MM.1S (cell line): ENCODE measurements around the gene UBQLN1.

ENCODE experiments used
- DNase-seq: peaks from one replicate; pipeline ENCODE4 v3.0.0-alpha.2; 2015
- H2AFZ ChIP-seq: fragments of 300-600 bp; sonication (generic); 2 replicates; pipeline ENCODE4 v1.6.0; 2016; ENCODE audit warnings: antibody characterized with exemption, low read length
- H3F3A ChIP-seq: fragments of 300-600 bp; sonication (generic); 2 replicates; pipeline ENCODE4 v1.6.1; 2016; ENCODE audit warnings: mild to moderate bottlenecking, antibody characterized with exemption, low read length, moderate library complexity, mixed read lengths; ENCODE audit not compliant: insufficient read depth
- H3K27ac ChIP-seq: fragments of 300-600 bp; sonication (generic); 2 replicates; pipeline ENCODE4 v1.5.1; 2016; ENCODE audit warnings: mild to moderate bottlenecking, low read length
- H3K27me3 ChIP-seq: fragments of 300-600 bp; sonication (generic); replicated peaks from 2 replicates; pipeline ENCODE4 v1.6.0; 2016; ENCODE audit warnings: low read length; ENCODE audit not compliant: insufficient read depth
- H3K36me3 ChIP-seq: fragments of 300-600 bp; sonication (generic); replicated peaks from 2 replicates; pipeline ENCODE4 v1.6.1; 2016; ENCODE audit warnings: mild to moderate bottlenecking, low read length, mixed read lengths; ENCODE audit not compliant: insufficient read depth
- H3K4me1 ChIP-seq: fragments of 300-600 bp; sonication (generic); 2 replicates; pipeline ENCODE4 v1.6.1; 2016; ENCODE audit warnings: low read length, mixed read lengths
- H3K4me2 ChIP-seq: fragments of 300-600 bp; sonication (generic); 2 replicates; pipeline ENCODE4 v1.6.0; 2016; ENCODE audit warnings: low read depth, low read length
- H3K4me3 ChIP-seq: fragments of 300-600 bp; sonication (generic); 2 replicates; pipeline ENCODE4 v1.5.1; 2016; ENCODE audit warnings: low read length, mixed read lengths
- H3K79me2 ChIP-seq: fragments of 300-600 bp; sonication (generic); 2 replicates; pipeline ENCODE4 v1.6.1; 2016; ENCODE audit warnings: mixed run types, low read length, mixed read lengths
- H3K9ac ChIP-seq: fragments of 300-600 bp; sonication (generic); 2 replicates; pipeline ENCODE4 v1.6.1; 2016; ENCODE audit warnings: low read length, mixed read lengths
- H3K9me2 ChIP-seq: fragments of 300-600 bp; sonication (generic); replicated peaks from 2 replicates; pipeline ENCODE4 v1.6.1; 2016; ENCODE audit warnings: mild to moderate bottlenecking, low read length, mixed read lengths; ENCODE audit not compliant: insufficient read depth
- H3K9me3 ChIP-seq: fragments of 300-600 bp; sonication (generic); replicated peaks from 2 replicates; pipeline ENCODE4 v1.6.1; 2016; ENCODE audit warnings: mild to moderate bottlenecking, low read length, mixed read lengths; ENCODE audit not compliant: insufficient read depth
- H4K20me1 ChIP-seq: fragments of 300-600 bp; sonication (generic); 2 replicates; pipeline ENCODE4 v1.6.1; 2016; ENCODE audit warnings: mild to moderate bottlenecking, low read length, moderate library complexity, mixed read lengths; ENCODE audit not compliant: insufficient read depth
- EZH2 ChIP-seq: fragments of 300-600 bp; sonication (generic); optimal IDR thresholded peaks from 2 replicates; pipeline ENCODE3; 2017; ENCODE audit warnings: low read depth, mild to moderate bottlenecking, antibody characterized with exemption, low read length, mixed read lengths
- EZH2phosphoT487 ChIP-seq: fragments of 300-600 bp; sonication (generic); IDR thresholded peaks from 2 replicates; pipeline ENCODE4 v1.6.1; 2018; ENCODE audit warnings: antibody characterized with exemption, low read length
- TF ChIP-seq, protein P1 (sequence below): fragments of 300-600 bp; sonication (generic); IDR thresholded peaks from 2 replicates; pipeline ENCODE4 v1.5.1; 2016; ENCODE audit warnings: antibody characterized with exemption, low read length, mixed read lengths

UBQLN1 gene

GRCh38 chr9:83707768-83708514, at the start of gene UBQLN1:
TSS of gene UBQLN1 (minus strand) at chr9:83707958. CDS start at chr9:83707679, 279 bp downstream.
- Histone ChIP-seq H4K20me1 (peaks cover 29% of the 10 kb centered on the region), H3K4me2 (peak within 1 kb of the TSS; percentile 89), H3F3A (peaks cover 8% of the 10 kb centered on the region; the same call in 1 of the 2 replicates), H3K4me3 (peak within 1 kb of the TSS; percentile 79), H3K4me1 (peaks cover 15% of the 10 kb centered on the region; the same call in 1 of the 2 replicates), H3K27ac (peak within 1 kb of the TSS; percentile 88), H3K36me3 (no peaks in the 10 kb centered on the region), H3K27me3 (no peaks in the 10 kb centered on the region), H3K9me3 (no peaks in the 10 kb centered on the region), H3K79me2 (peaks cover 55% of the 10 kb centered on the region), H2AFZ (peak within 1 kb of the TSS; percentile 82), H3K9me2 (no peaks in the 10 kb centered on the region), H3K9ac (peak within 1 kb of the TSS; percentile 95)
- TF ChIP-seq EZH2phosphoT487: no peak
- TF ChIP-seq, protein P1, sequence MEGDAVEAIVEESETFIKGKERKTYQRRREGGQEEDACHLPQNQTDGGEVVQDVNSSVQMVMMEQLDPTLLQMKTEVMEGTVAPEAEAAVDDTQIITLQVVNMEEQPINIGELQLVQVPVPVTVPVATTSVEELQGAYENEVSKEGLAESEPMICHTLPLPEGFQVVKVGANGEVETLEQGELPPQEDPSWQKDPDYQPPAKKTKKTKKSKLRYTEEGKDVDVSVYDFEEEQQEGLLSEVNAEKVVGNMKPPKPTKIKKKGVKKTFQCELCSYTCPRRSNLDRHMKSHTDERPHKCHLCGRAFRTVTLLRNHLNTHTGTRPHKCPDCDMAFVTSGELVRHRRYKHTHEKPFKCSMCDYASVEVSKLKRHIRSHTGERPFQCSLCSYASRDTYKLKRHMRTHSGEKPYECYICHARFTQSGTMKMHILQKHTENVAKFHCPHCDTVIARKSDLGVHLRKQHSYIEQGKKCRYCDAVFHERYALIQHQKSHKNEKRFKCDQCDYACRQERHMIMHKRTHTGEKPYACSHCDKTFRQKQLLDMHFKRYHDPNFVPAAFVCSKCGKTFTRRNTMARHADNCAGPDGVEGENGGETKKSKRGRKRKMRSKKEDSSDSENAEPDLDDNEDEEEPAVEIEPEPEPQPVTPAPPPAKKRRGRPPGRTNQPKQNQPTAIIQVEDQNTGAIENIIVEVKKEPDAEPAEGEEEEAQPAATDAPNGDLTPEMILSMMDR: no peak
- no peak for TF ChIP-seq EZH2
- peak; percentile 94 for DNase-seq

DNA sequence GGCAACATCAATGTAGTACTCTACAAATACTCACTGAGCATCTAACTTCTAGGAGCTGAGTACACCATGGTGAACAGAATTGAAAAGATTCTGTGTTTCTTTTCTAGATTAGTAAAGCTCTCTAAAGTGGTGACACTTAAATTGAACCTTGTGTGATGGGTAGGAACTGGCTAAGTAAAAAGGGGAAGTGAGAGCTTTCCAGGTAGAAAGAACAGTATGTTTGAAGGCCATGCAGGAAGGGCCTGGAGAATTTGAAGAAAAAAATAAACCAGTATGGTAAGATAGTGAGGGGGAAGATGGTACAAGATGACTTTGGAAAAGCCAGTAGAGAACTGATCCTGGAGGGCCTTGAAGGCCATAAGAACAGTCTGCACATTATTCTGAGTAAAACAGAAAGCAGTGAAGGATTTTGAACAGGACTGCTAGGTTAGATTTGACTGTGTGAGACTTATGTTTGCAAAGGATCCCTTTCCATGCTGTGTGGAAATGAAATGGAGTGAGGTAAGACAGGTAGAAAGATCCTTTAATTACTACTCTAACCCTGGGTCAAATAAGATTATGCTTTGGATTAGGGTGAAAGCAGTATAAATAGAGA, 46.7 kb upstream of the UBQLN1 start:
- Histone ChIP-seq H3K4me2 (no peak overlapping the region), H3K9ac (no peak overlapping the region), H3K4me3 (no peak overlapping the region), H3K36me3 (no peaks in the 10 kb centered on the region), H2AFZ (no peak overlapping the region), H3F3A (no peaks in the 10 kb centered on the region), H4K20me1 (no peaks in the 10 kb centered on the region), H3K4me1 (peaks cover 6% of the 10 kb centered on the region), H3K27me3 (no peaks in the 10 kb centered on the region), H3K9me3 (no peaks in the 10 kb centered on the region), H3K27ac (peak overlapping the region; percentile 0; the same call in 1 of the 2 replicates), H3K9me2 (no peaks in the 10 kb centered on the region), H3K79me2 (no peaks in the 10 kb centered on the region)
- peak; percentile 23 for DNase-seq
- TF ChIP-seq, protein P1: no peak
- TF ChIP-seq EZH2 (no peak), EZH2phosphoT487 (no peak)

GRCh38 chr9:83749706-83750105, 41.9 kb upstream of the UBQLN1 start:
- no peak overlapping the region for H2AFZ ChIP-seq
- peaks cover 6% of the 10 kb centered on the region for H3K4me1 ChIP-seq
- H3K9ac ChIP-seq: no peak overlapping the region
- no peak for TF ChIP-seq EZH2phosphoT487
- TF ChIP-seq, protein P1: no peak
- no peak for TF ChIP-seq EZH2
- H3K79me2 ChIP-seq: no peaks in the 10 kb centered on the region
- no peak overlapping the region for H3K27ac ChIP-seq
- no peaks in the 10 kb centered on the region for H4K20me1 ChIP-seq
- H3K9me3 ChIP-seq: no peaks in the 10 kb centered on the region
- no peak for DNase-seq
- H3K36me3 ChIP-seq: no peaks in the 10 kb centered on the region
- H3K4me2 ChIP-seq: no peak overlapping the region
- H3F3A ChIP-seq: no peaks in the 10 kb centered on the region
- no peak overlapping the region for H3K4me3 ChIP-seq
- H3K9me2 ChIP-seq: no peaks in the 10 kb centered on the region
- no peaks in the 10 kb centered on the region for H3K27me3 ChIP-seq
